ENCODE data around the gene OPCML. TPM values are rescaled to one million over a fixed set of nuclear protein-coding genes. Genes with fewer than 3 reads are reported as not detected.

The OPCML gene
- total and polyA plus RNA-seq, 2 experiments from 2014 or later = 1.2 to 4.4 TPM

GRCh38 chr11:133146697-133147306, 385.5 kb downstream of the OPCML start:
- Mint-ChIP-seq H3K27me3 (ENCODE audit: insufficient read depth, low read depth, poor library complexity) (peaks cover 4% of the 10 kb centered on the region), H3K9me3 (no peaks in the 10 kb centered on the region), H3K4me3 (no peak overlapping the region), H3K36me3 (ENCODE audit: low read depth) (no peaks in the 10 kb centered on the region), H3K4me1 (peaks cover 12% of the 10 kb centered on the region), H3K27ac (no peak overlapping the region)
- no peaks in the 10 kb centered on the region for H3F3A ChIP-seq (replicated peaks; ENCODE audit: low read depth)
- DNase-seq (ENCODE audit: low spot score) = no peak
- no peak for TF ChIP-seq CTCF (conservative IDR thresholded peaks at IDR 0.05; ENCODE audit: low read depth in 2 of 2)
- TF ChIP-seq EZH2phosphoT487 (IDR thresholded peaks at IDR 0.05; ENCODE audit: unreplicated experiment) = no peak
- TF ChIP-seq NANOG (IDR thresholded peaks at IDR 0.05; ENCODE audit: borderline replicate concordance) = no peak
- TF ChIP-seq STAT1 (IDR thresholded peaks at IDR 0.05; ENCODE audit: unreplicated experiment) = no peak
- no peak for TF ChIP-seq ZNF331 (CRISPR knock-in tag; IDR thresholded peaks at IDR 0.05; ENCODE audit: low read depth)
- no peak for TF ChIP-seq ETS1 (IDR thresholded peaks at IDR 0.05)
- no peak for TF ChIP-seq CREB1 (CRISPR knock-in tag; IDR thresholded peaks at IDR 0.05; ENCODE audit: low read depth)
- TF ChIP-seq, protein P1, sequence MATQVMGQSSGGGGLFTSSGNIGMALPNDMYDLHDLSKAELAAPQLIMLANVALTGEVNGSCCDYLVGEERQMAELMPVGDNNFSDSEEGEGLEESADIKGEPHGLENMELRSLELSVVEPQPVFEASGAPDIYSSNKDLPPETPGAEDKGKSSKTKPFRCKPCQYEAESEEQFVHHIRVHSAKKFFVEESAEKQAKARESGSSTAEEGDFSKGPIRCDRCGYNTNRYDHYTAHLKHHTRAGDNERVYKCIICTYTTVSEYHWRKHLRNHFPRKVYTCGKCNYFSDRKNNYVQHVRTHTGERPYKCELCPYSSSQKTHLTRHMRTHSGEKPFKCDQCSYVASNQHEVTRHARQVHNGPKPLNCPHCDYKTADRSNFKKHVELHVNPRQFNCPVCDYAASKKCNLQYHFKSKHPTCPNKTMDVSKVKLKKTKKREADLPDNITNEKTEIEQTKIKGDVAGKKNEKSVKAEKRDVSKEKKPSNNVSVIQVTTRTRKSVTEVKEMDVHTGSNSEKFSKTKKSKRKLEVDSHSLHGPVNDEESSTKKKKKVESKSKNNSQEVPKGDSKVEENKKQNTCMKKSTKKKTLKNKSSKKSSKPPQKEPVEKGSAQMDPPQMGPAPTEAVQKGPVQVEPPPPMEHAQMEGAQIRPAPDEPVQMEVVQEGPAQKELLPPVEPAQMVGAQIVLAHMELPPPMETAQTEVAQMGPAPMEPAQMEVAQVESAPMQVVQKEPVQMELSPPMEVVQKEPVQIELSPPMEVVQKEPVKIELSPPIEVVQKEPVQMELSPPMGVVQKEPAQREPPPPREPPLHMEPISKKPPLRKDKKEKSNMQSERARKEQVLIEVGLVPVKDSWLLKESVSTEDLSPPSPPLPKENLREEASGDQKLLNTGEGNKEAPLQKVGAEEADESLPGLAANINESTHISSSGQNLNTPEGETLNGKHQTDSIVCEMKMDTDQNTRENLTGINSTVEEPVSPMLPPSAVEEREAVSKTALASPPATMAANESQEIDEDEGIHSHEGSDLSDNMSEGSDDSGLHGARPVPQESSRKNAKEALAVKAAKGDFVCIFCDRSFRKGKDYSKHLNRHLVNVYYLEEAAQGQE (IDR thresholded peaks at IDR 0.05; ENCODE audit: unreplicated experiment) = no peak
- no peak for TF ChIP-seq JUNB (IDR thresholded peaks at IDR 0.05; ENCODE audit: unreplicated experiment)
- TF ChIP-seq EZH2 (IDR thresholded peaks at IDR 0.05; ENCODE audit: low read depth, unreplicated experiment) = no peak
- TF ChIP-seq POLR2AphosphoS5 (IDR thresholded peaks at IDR 0.05; ENCODE audit: low read depth) = no peak
- TF ChIP-seq ZNF114 (CRISPR knock-in tag; IDR thresholded peaks at IDR 0.05) = no peak
- TF ChIP-seq, protein P2, sequence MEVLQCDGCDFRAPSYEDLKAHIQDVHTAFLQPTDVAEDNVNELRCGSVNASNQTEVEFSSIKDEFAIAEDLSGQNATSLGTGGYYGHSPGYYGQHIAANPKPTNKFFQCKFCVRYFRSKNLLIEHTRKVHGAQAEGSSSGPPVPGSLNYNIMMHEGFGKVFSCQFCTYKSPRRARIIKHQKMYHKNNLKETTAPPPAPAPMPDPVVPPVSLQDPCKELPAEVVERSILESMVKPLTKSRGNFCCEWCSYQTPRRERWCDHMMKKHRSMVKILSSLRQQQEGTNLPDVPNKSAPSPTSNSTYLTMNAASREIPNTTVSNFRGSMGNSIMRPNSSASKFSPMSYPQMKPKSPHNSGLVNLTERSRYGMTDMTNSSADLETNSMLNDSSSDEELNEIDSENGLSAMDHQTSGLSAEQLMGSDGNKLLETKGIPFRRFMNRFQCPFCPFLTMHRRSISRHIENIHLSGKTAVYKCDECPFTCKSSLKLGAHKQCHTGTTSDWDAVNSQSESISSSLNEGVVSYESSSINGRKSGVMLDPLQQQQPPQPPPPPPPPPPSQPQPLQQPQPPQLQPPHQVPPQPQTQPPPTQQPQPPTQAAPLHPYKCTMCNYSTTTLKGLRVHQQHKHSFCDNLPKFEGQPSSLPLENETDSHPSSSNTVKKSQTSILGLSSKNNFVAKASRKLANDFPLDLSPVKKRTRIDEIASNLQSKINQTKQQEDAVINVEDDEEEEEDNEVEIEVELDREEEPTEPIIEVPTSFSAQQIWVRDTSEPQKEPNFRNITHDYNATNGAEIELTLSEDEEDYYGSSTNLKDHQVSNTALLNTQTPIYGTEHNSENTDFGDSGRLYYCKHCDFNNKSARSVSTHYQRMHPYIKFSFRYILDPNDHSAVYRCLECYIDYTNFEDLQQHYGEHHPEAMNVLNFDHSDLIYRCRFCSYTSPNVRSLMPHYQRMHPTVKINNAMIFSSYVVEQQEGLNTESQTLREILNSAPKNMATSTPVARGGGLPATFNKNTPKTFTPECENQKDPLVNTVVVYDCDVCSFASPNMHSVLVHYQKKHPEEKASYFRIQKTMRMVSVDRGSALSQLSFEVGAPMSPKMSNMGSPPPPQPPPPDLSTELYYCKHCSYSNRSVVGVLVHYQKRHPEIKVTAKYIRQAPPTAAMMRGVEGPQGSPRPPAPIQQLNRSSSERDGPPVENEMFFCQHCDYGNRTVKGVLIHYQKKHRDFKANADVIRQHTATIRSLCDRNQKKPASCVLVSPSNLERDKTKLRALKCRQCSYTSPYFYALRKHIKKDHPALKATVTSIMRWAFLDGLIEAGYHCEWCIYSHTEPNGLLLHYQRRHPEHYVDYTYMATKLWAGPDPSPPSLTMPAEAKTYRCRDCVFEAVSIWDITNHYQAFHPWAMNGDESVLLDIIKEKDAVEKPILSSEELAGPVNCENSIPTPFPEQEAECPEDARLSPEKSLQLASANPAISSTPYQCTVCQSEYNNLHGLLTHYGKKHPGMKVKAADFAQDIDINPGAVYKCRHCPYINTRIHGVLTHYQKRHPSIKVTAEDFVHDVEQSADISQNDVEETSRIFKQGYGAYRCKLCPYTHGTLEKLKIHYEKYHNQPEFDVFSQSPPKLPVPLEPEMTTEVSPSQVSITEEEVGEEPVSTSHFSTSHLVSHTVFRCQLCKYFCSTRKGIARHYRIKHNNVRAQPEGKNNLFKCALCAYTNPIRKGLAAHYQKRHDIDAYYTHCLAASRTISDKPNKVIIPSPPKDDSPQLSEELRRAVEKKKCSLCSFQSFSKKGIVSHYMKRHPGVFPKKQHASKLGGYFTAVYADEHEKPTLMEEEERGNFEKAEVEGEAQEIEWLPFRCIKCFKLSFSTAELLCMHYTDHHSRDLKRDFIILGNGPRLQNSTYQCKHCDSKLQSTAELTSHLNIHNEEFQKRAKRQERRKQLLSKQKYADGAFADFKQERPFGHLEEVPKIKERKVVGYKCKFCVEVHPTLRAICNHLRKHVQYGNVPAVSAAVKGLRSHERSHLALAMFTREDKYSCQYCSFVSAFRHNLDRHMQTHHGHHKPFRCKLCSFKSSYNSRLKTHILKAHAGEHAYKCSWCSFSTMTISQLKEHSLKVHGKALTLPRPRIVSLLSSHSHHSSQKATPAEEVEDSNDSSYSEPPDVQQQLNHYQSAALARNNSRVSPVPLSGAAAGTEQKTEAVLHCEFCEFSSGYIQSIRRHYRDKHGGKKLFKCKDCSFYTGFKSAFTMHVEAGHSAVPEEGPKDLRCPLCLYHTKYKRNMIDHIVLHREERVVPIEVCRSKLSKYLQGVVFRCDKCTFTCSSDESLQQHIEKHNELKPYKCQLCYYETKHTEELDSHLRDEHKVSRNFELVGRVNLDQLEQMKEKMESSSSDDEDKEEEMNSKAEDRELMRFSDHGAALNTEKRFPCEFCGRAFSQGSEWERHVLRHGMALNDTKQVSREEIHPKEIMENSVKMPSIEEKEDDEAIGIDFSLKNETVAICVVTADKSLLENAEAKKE (CRISPR knock-in tag; IDR thresholded peaks at IDR 0.05) = no peak
- no peaks in the 10 kb centered on the region for H3K36me3 ChIP-seq (ENCODE audit: insufficient read depth)
- H3K4me2 ChIP-seq = no peak overlapping the region
- ATAC-seq = no peak
- no peak overlapping the region for H2AFZ ChIP-seq
- H3K27ac ChIP-seq (ENCODE audit: low read depth) = no peak overlapping the region
- H3K4me3 ChIP-seq = no peak overlapping the region
- no peaks in the 10 kb centered on the region for H3K79me2 ChIP-seq (replicated peaks; ENCODE audit: insufficient read depth)
- no peaks in the 10 kb centered on the region for H3K27me3 ChIP-seq (ENCODE audit: insufficient read depth)
- no peaks in the 10 kb centered on the region for H4K20me1 ChIP-seq (replicated peaks; ENCODE audit: insufficient read depth)
- peaks cover 6% of the 10 kb centered on the region for H3K9me2 ChIP-seq (ENCODE audit: insufficient read depth)
- H3K4me1 ChIP-seq (ENCODE audit: insufficient read depth) = peaks cover 5% of the 10 kb centered on the region

Data from GM23338 (cell line).